Mesothelial cell of epicardium (in vitro differentiated cells): ENCODE results near the gene ERMARD. TPM values are rescaled to one million over a fixed set of nuclear protein-coding genes. Genes with fewer than 3 reads are reported as not detected.

ENCODE experiments used
- DNase-seq, 2 experiments: peaks; one replicate each; pipeline ENCODE4 v3.0.0; 2021; ENCODE audit warnings: low spot score in 2 of 2; ENCODE audit not compliant: unreplicated experiment in 2 of 2
- H3K27ac Mint-ChIP-seq: 2 replicates; pipeline ENCODE4 v1.8.0; 2021; ENCODE audit warnings: mixed read lengths
- H3K27me3 Mint-ChIP-seq: 2 replicates; pipeline ENCODE4 v1.8.0; 2021; ENCODE audit warnings: low read depth, mixed read lengths
- H3K36me3 Mint-ChIP-seq: 2 replicates; pipeline ENCODE4 v1.8.0; 2021; ENCODE audit warnings: mixed read lengths
- H3K4me1 Mint-ChIP-seq: 2 replicates; pipeline ENCODE4 v1.8.0; 2021; ENCODE audit warnings: mixed read lengths
- H3K4me3 Mint-ChIP-seq: 2 replicates; pipeline ENCODE4 v1.8.0; 2021; ENCODE audit warnings: mild to moderate bottlenecking, moderate library complexity, mixed read lengths
- H3K9me3 Mint-ChIP-seq: 2 replicates; pipeline ENCODE4 v1.8.0; 2021; ENCODE audit warnings: mixed read lengths
- total RNA-seq: library from RNA; stranded (reverse); gene quantifications from 3 replicates; pipeline ENCODE4 v1.2.1, GENCODE V29; 2021
- TF ChIP-seq, protein P1 (sequence below): fragments of 200-600 bp; sonication (generic); IDR thresholded peaks from one replicate; pipeline ENCODE4 v1.5.0; 2021; ENCODE audit warnings: antibody characterized with exemption; ENCODE audit not compliant: unreplicated experiment

The ERMARD gene
- total RNA-seq, 1 donor from 2014 or later = 45.6 TPM

GRCh38 chr6:169794317-169795055 is 43.1 kb downstream of the ERMARD start:
- H3K4me3 Mint-ChIP-seq = no peak overlapping the region
- no peaks in the 10 kb centered on the region for H3K36me3 Mint-ChIP-seq
- H3K27ac Mint-ChIP-seq = no peak overlapping the region
- H3K4me1 Mint-ChIP-seq = peaks cover 17% of the 10 kb centered on the region
- peaks cover 5% of the 10 kb centered on the region for H3K9me3 Mint-ChIP-seq
- H3K27me3 Mint-ChIP-seq = peaks cover 10% of the 10 kb centered on the region
- DNase-seq = peak in 1 of 2 experiments; percentile 28
- TF ChIP-seq, protein P1, sequence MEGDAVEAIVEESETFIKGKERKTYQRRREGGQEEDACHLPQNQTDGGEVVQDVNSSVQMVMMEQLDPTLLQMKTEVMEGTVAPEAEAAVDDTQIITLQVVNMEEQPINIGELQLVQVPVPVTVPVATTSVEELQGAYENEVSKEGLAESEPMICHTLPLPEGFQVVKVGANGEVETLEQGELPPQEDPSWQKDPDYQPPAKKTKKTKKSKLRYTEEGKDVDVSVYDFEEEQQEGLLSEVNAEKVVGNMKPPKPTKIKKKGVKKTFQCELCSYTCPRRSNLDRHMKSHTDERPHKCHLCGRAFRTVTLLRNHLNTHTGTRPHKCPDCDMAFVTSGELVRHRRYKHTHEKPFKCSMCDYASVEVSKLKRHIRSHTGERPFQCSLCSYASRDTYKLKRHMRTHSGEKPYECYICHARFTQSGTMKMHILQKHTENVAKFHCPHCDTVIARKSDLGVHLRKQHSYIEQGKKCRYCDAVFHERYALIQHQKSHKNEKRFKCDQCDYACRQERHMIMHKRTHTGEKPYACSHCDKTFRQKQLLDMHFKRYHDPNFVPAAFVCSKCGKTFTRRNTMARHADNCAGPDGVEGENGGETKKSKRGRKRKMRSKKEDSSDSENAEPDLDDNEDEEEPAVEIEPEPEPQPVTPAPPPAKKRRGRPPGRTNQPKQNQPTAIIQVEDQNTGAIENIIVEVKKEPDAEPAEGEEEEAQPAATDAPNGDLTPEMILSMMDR = no peak

DNA sequence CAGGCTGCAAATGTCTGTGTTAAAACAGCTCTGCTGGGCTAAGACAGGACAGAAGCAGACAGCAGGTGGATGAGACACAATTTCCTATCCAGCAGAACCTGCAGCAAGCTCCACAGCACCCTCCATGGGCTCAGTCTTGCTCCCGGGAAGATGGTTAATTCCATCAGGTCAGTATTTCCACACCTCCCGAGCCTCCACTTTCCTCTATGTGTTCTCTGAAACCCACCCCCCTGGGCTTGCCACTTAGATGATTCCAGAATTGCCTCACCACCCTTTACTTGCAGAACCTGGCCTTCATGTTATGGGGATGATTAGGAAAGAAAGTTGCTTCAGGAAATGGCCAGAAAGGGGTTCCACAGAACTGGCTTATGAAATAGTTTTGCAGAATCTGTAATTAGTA is 43.8 kb downstream of the ERMARD start:
- H3K4me3 Mint-ChIP-seq = no peak overlapping the region
- DNase-seq = no peak
- peaks cover 5% of the 10 kb centered on the region for H3K9me3 Mint-ChIP-seq
- H3K4me1 Mint-ChIP-seq = peaks cover 14% of the 10 kb centered on the region
- H3K27ac Mint-ChIP-seq = no peak overlapping the region
- no peaks in the 10 kb centered on the region for H3K36me3 Mint-ChIP-seq
- TF ChIP-seq, protein P1 = no peak
- peaks cover 6% of the 10 kb centered on the region for H3K27me3 Mint-ChIP-seq

- DNase-seq = peak in 1 of 2 experiments; percentile 16
- H3K4me3 Mint-ChIP-seq = no peak overlapping the region
- H3K27ac Mint-ChIP-seq = no peak overlapping the region
- H3K36me3 Mint-ChIP-seq = no peaks in the 10 kb centered on the region
- TF ChIP-seq, protein P1 = no peak
- H3K4me1 Mint-ChIP-seq = peaks cover 13% of the 10 kb centered on the region
- H3K9me3 Mint-ChIP-seq = peaks cover 5% of the 10 kb centered on the region
- peaks cover 7% of the 10 kb centered on the region for H3K27me3 Mint-ChIP-seq
Measured at GRCh38 chr6:169798764-169799473, 47.5 kb downstream of the ERMARD start.

DNA sequence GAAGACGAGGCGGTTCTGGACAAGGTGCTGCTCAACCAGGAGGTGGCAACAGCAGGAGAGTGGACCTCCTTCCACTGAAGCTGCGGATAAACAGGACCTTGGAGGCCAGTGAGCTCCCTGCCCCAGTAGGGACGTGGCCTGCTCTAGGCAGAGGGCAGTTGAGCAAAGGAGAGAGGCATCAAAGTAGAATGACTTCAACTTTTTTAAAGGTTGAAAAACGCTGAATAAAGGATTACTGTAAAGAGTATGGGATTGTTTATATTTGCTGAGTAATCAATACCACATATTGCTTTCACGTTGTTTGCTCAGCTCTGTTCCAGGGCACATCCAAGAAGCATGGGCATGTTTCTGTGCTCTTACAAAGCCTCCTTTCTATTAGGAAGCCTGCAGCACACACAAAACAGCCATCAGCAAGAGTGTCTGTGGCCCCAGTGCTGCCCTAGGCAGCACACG is 48.1 kb downstream of the ERMARD start:
- DNase-seq = no peak
- Mint-ChIP-seq H3K36me3 (no peaks in the 10 kb centered on the region), H3K27ac (no peak overlapping the region), H3K9me3 (peaks cover 5% of the 10 kb centered on the region), H3K27me3 (peaks cover 12% of the 10 kb centered on the region), H3K4me3 (no peak overlapping the region), H3K4me1 (peaks cover 13% of the 10 kb centered on the region)
- TF ChIP-seq, protein P1 = no peak

DNA sequence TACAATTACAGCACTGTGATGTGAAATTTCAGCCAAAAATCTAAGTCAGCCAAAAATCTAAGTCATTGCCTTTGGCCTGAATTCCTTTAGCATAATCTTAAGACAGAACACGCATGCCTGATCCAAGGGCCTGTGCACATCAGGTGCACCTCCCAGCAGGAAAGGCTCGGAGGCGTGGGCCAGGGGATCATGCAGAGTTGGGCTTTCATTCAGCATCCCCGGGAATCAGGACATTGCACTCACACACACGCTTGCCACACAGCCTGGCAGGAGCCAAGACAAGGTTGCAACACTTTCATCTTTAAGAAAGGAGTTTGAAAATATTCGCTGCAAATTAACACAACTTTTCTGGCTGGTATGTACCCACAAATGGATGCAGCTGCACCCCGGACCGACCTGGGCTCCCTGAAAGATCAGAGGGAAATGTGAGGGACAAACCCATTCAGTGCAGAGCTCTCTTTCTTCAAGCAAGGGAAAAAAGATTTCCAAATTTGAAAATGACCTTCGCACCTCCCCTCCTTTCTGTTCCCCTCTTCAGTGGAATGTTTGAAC is 48.8 kb downstream of the ERMARD start:
- H3K4me3 Mint-ChIP-seq = no peak overlapping the region
- peaks cover 19% of the 10 kb centered on the region for H3K27me3 Mint-ChIP-seq
- H3K27ac Mint-ChIP-seq = no peak overlapping the region
- TF ChIP-seq, protein P1 = no peak
- peak in 1 of 2 experiments; percentile 20 for DNase-seq
- peaks cover 13% of the 10 kb centered on the region for H3K4me1 Mint-ChIP-seq
- H3K36me3 Mint-ChIP-seq = no peaks in the 10 kb centered on the region
- peaks cover 5% of the 10 kb centered on the region for H3K9me3 Mint-ChIP-seq
